Natural killer cell (primary cell): ENCODE results near the gene SLC6A18. TPM values are rescaled to one million over a fixed set of nuclear protein-coding genes. Genes with fewer than 3 reads are reported as not detected.

Experiments used
- ATAC-seq, 3 donors: fragments of 150-1000 bp in 2 of 3; fragments of 200-7000 bp in 1 of 3; cut with Tn5 transposase; 1 replicate in 1 of 3; 2 replicates in 2 of 3; pipeline ENCODE4 v1.10.0; 2021; ENCODE audit warnings: mild to moderate bottlenecking in 2 of 3, moderate library complexity in 2 of 3
- DNase-seq, 2 donors: peaks; one replicate each; pipeline versions ENCODE4 v3.0.0 to v3.0.0-alpha.2; 2013 to 2021; ENCODE audit warnings: mixed read lengths in 1 of 2
- H3K27ac ChIP-seq: one replicate; pipeline ENCODE4 v1.5.1; 2013; ENCODE audit warnings: mild to moderate bottlenecking, low read length
- H3K27me3 ChIP-seq: one replicate; pipeline ENCODE4 v1.6.1; 2013; ENCODE audit warnings: low read length; ENCODE audit not compliant: control insufficient read depth, insufficient read depth
- H3K36me3 ChIP-seq: one replicate; pipeline ENCODE4 v1.6.1; 2013; ENCODE audit warnings: low read length; ENCODE audit not compliant: control insufficient read depth, insufficient read depth
- H3K4me1 ChIP-seq: one replicate; pipeline ENCODE4 v1.6.1; 2013; ENCODE audit warnings: low read length; ENCODE audit not compliant: control insufficient read depth, insufficient read depth
- H3K4me3 ChIP-seq: one replicate; pipeline ENCODE4 v1.5.1; 2013; ENCODE audit warnings: low read length
- H3K9me3 ChIP-seq: one replicate; pipeline ENCODE4 v1.6.1; 2013; ENCODE audit warnings: low read length; ENCODE audit not compliant: control insufficient read depth, insufficient read depth
- H3K27ac Mint-ChIP-seq, 2 donors: one replicate each; pipeline ENCODE4 v1.8.0; 2022; ENCODE audit warnings: mild to moderate bottlenecking in 2 of 2, mixed read lengths in 2 of 2, moderate library complexity in 1 of 2
- H3K27me3 Mint-ChIP-seq, 2 donors: one replicate each; pipeline ENCODE4 v1.8.0; 2022; ENCODE audit warnings: low read depth in 2 of 2, mixed read lengths in 2 of 2
- H3K36me3 Mint-ChIP-seq: one replicate; pipeline ENCODE4 v1.8.0; 2022; ENCODE audit warnings: mixed read lengths
- H3K4me1 Mint-ChIP-seq, 2 donors: one replicate each; pipeline ENCODE4 v1.8.0; 2022; ENCODE audit warnings: mixed read lengths in 2 of 2
- H3K4me3 Mint-ChIP-seq: one replicate; pipeline ENCODE4 v1.8.0; 2022; ENCODE audit warnings: mild to moderate bottlenecking, moderate library complexity, mixed read lengths
- H3K9me3 Mint-ChIP-seq, 2 donors: one replicate each; pipeline ENCODE4 v1.8.0; 2022; ENCODE audit warnings: mixed read lengths in 2 of 2
- WGBS: methylation state at CpG from one replicate; pipeline ENCODE4 v1.1.7; 2013; ENCODE audit warnings: missing lambda C conversion rate; ENCODE audit not compliant: insufficient coverage; 5-methylcytosine and 5-hydroxymethylcytosine counted together
- intact Hi-C: fragments of 100-400 bp; cut with micrococcal nuclease; formaldehyde crosslinking; loops from one replicate; pipeline ENCODE4 v1.14.2; 2022
- total RNA-seq, 4 donors: library from RNA; stranded (reverse); fragments of 120-200 nt in 1 of 4; gene quantifications; one replicate each; pipeline versions ENCODE4 v1.2.3 to v1.2.4, GENCODE V29; 2013 to 2022
- TF ChIP-seq, protein P1 (sequence below): fragments of 200-600 bp; IDR thresholded peaks from one replicate; pipeline ENCODE4 v1.8.0; 2022; ENCODE audit warnings: antibody characterized with exemption

SLC6A18 gene
- total RNA-seq, 3 donors from 2014 or later (not counting 1 experiment from before 2014, with no cell fraction given) = not detected

GRCh38 chr5:1210832-1211251, 14.3 kb upstream of the SLC6A18 start:
- no peak overlapping the region for H3K4me3 ChIP-seq
- no peak for DNase-seq
- no peak overlapping the region for H3K4me3 Mint-ChIP-seq
- no peaks in the 10 kb centered on the region for H3K9me3 Mint-ChIP-seq
- TF ChIP-seq, protein P1, sequence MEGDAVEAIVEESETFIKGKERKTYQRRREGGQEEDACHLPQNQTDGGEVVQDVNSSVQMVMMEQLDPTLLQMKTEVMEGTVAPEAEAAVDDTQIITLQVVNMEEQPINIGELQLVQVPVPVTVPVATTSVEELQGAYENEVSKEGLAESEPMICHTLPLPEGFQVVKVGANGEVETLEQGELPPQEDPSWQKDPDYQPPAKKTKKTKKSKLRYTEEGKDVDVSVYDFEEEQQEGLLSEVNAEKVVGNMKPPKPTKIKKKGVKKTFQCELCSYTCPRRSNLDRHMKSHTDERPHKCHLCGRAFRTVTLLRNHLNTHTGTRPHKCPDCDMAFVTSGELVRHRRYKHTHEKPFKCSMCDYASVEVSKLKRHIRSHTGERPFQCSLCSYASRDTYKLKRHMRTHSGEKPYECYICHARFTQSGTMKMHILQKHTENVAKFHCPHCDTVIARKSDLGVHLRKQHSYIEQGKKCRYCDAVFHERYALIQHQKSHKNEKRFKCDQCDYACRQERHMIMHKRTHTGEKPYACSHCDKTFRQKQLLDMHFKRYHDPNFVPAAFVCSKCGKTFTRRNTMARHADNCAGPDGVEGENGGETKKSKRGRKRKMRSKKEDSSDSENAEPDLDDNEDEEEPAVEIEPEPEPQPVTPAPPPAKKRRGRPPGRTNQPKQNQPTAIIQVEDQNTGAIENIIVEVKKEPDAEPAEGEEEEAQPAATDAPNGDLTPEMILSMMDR = no peak
- H3K27me3 ChIP-seq = no peaks in the 10 kb centered on the region
- H3K27ac Mint-ChIP-seq = no peak overlapping the region
- H3K4me1 Mint-ChIP-seq = no peaks in the 10 kb centered on the region
- no peaks in the 10 kb centered on the region for H3K4me1 ChIP-seq
- no peak overlapping the region for H3K27ac ChIP-seq
- H3K36me3 Mint-ChIP-seq = no peaks in the 10 kb centered on the region
- no peak for ATAC-seq
- H3K36me3 ChIP-seq = no peaks in the 10 kb centered on the region
- peaks cover 0 to 4% of the 10 kb centered on the region in 2 donors for H3K27me3 Mint-ChIP-seq
- WGBS = 83% methylated on average over 21 of the region's 21 CpGs
- H3K9me3 ChIP-seq = no peaks in the 10 kb centered on the region
- intact Hi-C loops = no loop called here

- Mint-ChIP-seq H3K27ac (no peak overlapping the region), H3K4me3 (no peak overlapping the region), H3K9me3 (no peaks in the 10 kb centered on the region), H3K27me3 (no peaks in the 10 kb centered on the region), H3K36me3 (no peaks in the 10 kb centered on the region), H3K4me1 (no peaks in the 10 kb centered on the region)
- WGBS = 97% methylated on average over 9 of the region's 9 CpGs
- H3K4me1 ChIP-seq = no peaks in the 10 kb centered on the region
- H3K4me3 ChIP-seq = no peak overlapping the region
- intact Hi-C loops = no loop called here
- ATAC-seq (no peak), DNase-seq (no peak)
- no peak overlapping the region for H3K27ac ChIP-seq
- H3K9me3 ChIP-seq = no peaks in the 10 kb centered on the region
- TF ChIP-seq, protein P1 = no peak
- no peaks in the 10 kb centered on the region for H3K27me3 ChIP-seq
- H3K36me3 ChIP-seq = no peaks in the 10 kb centered on the region
Observed at GRCh38 chr5:1211701-1212100, 13.5 kb upstream of the SLC6A18 start.

- no peak overlapping the region for H3K27ac Mint-ChIP-seq
- 94% methylated on average over 20 of the region's 20 CpGs for WGBS
- Histone ChIP-seq H3K4me1 (no peaks in the 10 kb centered on the region), H3K9me3 (no peaks in the 10 kb centered on the region), H3K4me3 (no peak overlapping the region), H3K36me3 (no peaks in the 10 kb centered on the region), H3K27me3 (no peaks in the 10 kb centered on the region), H3K27ac (no peak overlapping the region)
- H3K9me3 Mint-ChIP-seq = no peaks in the 10 kb centered on the region
- H3K4me3 Mint-ChIP-seq = no peak overlapping the region
- H3K36me3 Mint-ChIP-seq = no peaks in the 10 kb centered on the region
- DNase-seq (no peak), ATAC-seq (no peak)
- H3K27me3 Mint-ChIP-seq = no peaks in the 10 kb centered on the region
- H3K4me1 Mint-ChIP-seq = no peaks in the 10 kb centered on the region
- intact Hi-C loops = no loop called here
- TF ChIP-seq, protein P1 = no peak
Observed at GRCh38 chr5:1212271-1212670, 12.9 kb upstream of the SLC6A18 start.

GRCh38 chr5:1212881-1213280, 12.3 kb upstream of the SLC6A18 start:
- Mint-ChIP-seq H3K9me3 (no peaks in the 10 kb centered on the region), H3K4me3 (no peak overlapping the region), H3K4me1 (no peaks in the 10 kb centered on the region), H3K36me3 (no peaks in the 10 kb centered on the region), H3K27ac (no peak overlapping the region), H3K27me3 (no peaks in the 10 kb centered on the region)
- Histone ChIP-seq H3K27me3 (no peaks in the 10 kb centered on the region), H3K9me3 (no peaks in the 10 kb centered on the region), H3K36me3 (no peaks in the 10 kb centered on the region), H3K4me1 (no peaks in the 10 kb centered on the region), H3K27ac (no peak overlapping the region), H3K4me3 (no peak overlapping the region)
- DNase-seq (no peak), ATAC-seq (no peak)
- intact Hi-C loops = no loop called here
- TF ChIP-seq, protein P1 = no peak
- 97% methylated on average over 14 of the region's 18 CpGs for WGBS
